GM18507 (cell line): ENCODE measurements around the gene SCGN.
"Not testable (repeated sequence)": the region's sequence is repeated elsewhere in the genome, so short reads cannot be mapped to it uniquely, and the experiment has no call there.

ENCODE experiments used
- DNase-seq: peaks from one replicate; pipeline ENCODE4 v3.0.0; 2011; ENCODE audit warnings: low read depth; ENCODE audit not compliant: insufficient read length; ENCODE audit errors: extremely low spot score
- FAIRE-seq: peaks from 2 replicates; lab custom pipeline; 2011; peaks lifted over from hg19 to GRCh38; lab: Jason Lieb, UNC

Gene SCGN

GRCh38 chr6:25710287-25710686 lies 58.3 kb downstream of the SCGN start:
- DNase-seq = no peak
- no peak for FAIRE-seq

DNA sequence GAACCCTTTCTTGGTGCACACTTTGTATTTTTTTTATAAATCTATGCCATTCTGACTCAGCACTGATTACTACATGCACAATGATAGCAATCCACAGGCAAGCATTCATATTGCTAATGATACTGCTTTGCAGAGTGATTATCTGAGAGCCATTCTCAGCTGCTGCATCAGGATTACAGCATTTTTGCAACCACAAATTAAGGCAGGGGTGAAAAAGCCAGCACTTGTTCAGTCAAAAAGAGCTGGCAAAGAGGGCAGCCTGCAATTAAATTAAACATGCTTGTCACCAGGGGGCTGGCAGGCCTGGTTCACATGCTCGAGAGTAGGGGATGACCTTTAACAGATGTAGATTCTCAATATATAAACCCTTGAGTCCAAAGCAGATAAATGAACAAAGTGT lies 61.8 kb downstream of the SCGN start:
- FAIRE-seq (no peak), DNase-seq (no peak)

DNA sequence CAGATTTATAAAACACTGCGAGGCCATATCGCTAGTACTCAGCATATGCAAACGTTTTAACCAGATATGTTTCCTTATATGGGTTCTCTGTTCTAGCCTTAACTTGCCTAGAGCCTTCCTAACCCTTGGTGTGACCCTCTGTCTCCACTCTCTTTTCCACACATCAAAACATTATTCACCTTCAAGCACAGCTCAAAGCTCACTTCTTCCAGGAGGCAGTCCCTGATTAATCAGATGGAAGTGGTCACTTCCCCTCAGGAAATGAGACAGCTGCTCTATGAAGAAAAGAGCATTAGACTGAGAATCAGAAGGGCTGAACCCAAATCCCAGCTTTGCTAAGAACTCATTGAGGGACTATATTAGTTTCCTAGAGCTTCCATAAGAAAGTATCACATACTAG lies 62.8 kb downstream of the SCGN start:
- no peak for FAIRE-seq

DNA sequence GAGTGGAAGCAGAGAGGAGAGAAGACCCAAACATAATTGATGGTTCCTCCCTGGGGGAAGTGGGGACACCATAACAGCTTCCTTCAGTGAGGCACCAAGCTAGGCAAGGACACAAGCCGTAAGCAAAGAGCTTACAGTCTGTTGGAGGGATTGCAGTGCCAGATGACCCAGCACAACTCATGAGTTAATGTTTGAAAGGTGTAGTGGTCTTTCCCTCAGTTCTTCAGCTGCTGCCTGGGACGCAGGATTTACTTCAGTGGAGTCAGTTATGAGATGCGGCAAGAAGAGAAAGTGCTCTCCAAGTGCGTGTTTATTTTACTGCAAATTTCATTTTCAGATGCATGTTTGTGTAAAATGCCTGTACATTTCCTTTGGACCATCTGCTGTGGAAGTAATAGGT lies 63.8 kb downstream of the SCGN start:
- no peak for DNase-seq
- FAIRE-seq = no peak

More for the DNA sequence above, 62.8 kb downstream of the SCGN start:
- no peak for DNase-seq

GRCh38 chr6:25717866-25718740 lies 66.1 kb downstream of the SCGN start:
- DNase-seq (peak; percentile 8), FAIRE-seq (no peak)

- FAIRE-seq (no peak), DNase-seq (no peak)
Observed at GRCh38 chr6:25726122-25726911, 74.3 kb downstream of the SCGN start.

DNA sequence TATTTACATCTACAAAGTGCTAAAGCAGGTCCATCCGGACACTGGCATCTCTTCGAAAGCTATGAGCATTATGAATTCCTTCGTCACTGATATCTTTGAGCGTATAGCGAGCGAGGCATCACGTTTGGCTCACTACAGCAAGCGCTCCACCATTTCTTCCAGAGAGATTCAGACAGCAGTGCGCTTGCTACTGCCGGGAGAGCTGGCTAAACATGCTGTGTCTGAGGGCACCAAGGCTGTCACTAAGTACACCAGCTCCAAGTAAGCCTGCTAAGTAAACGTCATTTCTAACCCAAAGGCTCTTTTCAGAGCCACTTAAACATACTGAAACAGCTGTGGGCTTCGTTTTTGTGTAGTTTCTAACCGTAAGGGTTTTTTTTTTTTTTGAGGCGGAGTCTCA lies 75.0 kb downstream of the SCGN start:
- DNase-seq (no peak), FAIRE-seq (no peak)

DNA sequence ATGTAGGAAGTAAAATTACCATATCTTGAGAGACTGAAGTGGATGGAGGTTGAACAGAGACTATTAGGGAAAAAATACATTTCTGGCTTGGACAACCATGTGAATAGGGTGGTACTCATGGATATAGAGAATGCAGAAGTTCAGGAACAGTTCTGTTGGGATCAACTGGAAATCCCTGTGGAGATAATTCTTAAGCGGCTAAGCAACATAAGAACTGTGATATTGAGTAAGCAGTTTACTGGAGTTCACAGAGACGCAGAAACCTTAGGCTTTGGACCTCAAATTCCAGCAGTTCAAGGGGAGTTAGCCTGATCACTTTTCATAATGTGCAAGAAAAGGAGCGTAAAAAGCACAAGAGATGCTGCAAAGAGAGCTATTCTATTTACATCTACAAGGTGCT lies 78.9 kb downstream of the SCGN start:
- FAIRE-seq (no peak), DNase-seq (no peak)

- FAIRE-seq (no peak), DNase-seq (no peak)
Observed at GRCh38 chr6:25731721-25732120, 79.7 kb downstream of the SCGN start.

- no peak for DNase-seq
- no peak for FAIRE-seq
Observed at GRCh38 chr6:25732468-25733198, 80.6 kb downstream of the SCGN start.

GRCh38 chr6:25735261-25735660 lies 83.2 kb downstream of the SCGN start:
- no peak for FAIRE-seq
- DNase-seq = no peak

- no peak for FAIRE-seq
Observed at GRCh38 chr6:25743868-25744267, 91.9 kb downstream of the SCGN start.

DNA sequence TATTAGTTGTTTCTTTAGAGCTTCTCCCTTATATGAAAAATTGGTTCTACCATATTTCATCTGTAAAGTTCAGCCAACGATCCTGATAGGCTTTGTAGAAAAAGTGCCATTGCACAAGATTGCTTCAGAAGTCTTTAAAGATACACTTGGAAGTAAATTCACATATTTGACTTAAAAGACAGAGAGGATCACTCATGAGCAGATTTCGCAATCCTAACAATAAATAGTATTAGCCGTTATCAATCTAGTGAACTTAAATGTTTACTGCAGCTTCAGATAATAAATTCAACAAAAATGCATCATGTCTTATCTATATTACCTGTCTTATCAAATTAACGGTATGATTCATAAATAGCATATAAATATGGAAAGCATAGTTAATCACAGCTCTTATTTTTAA lies 93.8 kb downstream of the SCGN start:
- FAIRE-seq = no peak
- DNase-seq = no peak

More at GRCh38 chr6:25743868-25744267, 91.9 kb downstream of the SCGN start:
- DNase-seq = no peak

- DNase-seq = no peak
- no peak for FAIRE-seq
Observed at GRCh38 chr6:25746968-25747367, 95.0 kb downstream of the SCGN start.

- FAIRE-seq (no peak), DNase-seq (no peak)
Observed at GRCh38 chr6:25747477-25747876, 95.5 kb downstream of the SCGN start.

- FAIRE-seq (no peak), DNase-seq (no peak)
Observed at GRCh38 chr6:25748049-25748448, 96.0 kb downstream of the SCGN start.

DNA sequence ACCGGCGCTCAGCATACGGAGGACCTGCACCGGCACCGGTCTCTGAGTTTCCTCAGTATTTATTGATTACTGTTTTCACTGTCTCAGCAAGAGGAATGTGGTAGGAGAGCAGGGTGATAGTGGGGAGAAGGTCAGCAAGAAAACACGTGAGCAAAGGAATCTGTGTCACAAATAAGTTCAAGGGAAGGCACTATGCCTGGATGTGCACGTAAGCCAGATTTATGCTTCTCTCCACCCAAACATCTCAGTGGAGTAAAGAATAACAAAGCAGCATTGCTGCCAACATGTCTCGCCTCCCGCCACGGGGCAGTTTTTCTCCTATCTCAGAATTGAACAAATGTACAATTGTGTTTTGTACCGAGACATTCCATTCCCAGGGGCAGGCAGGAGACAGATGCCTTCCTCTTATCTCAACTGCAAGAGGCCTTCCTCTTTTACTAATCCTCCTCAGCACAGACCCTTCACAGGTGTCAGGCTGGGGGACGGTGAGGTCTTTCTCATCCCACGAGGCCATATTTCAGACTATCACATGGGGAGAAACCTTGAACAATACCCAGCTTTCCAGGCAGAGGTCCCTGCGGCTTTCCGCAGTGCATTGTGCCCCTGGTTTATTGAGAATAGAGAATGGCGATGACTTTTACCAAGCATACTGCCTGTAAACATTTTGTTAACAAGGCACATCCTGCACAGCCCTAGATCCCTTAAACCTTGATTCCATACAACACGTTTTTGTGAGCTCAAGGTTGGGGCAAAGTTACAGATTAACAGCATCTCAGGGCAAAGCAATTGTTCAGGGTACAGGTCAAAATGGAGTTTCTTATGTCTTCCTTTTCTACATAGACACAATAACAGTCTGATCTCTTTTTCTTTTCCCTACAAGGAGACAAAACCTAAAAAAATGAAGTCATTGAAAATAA lies 96.8 kb downstream of the SCGN start:
- DNase-seq, FAIRE-seq: not testable (repeated sequence)

GRCh38 chr6:25749837-25750236 lies 97.8 kb downstream of the SCGN start:
- FAIRE-seq (no peak), DNase-seq (no peak)

DNA sequence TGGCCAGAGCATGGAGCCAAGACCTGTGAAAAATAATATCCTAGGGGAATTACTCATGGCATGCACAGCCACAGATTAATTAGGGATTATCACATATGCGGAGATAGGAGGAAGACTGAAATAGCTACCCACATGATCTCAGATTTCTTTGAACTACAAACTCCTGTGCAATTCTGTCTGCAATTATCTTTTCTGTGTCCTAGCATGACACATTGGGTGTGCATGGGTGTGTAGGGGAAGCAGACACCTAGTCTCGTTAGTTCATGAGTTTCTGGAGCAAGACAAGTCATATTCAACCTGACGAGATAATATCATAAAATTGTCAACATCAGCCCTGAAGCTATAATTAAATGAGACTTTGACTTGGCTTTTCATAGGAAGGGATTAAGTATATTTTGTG lies 98.9 kb downstream of the SCGN start:
- DNase-seq = no peak
- FAIRE-seq = no peak
